OCI-LY3 (cell line): ENCODE data around the gene TSPAN9.

Experiments used
- CTCF ChIP-seq: fragments of 200-600, 300-600 bp; sonication (generic); IDR thresholded peaks from 2 replicates; pipeline ENCODE4 v1.5.1; 2014; ENCODE audit warnings: antibody characterized with exemption, low read length, low read depth
- EZH2phosphoT487 ChIP-seq: fragments of 200-600 bp; shearing (Covaris generic); IDR thresholded peaks from 2 replicates; pipeline ENCODE4 v1.6.1; 2018; ENCODE audit warnings: antibody characterized with exemption, mixed run types, low read depth

GRCh38 chr12:3304436-3305165 lies 227.4 kb downstream of the TSPAN9 start:
- TF ChIP-seq CTCF = no peak
- TF ChIP-seq EZH2phosphoT487 = no peak
